Measurements from ENCODE around the gene DNAJB6.

Gene DNAJB6

GRCh38 chr7:157411580-157411979 lies 74.8 kb downstream of the DNAJB6 start:
- peak; percentile 41 for DNase-seq

GRCh38 chr7:157412021-157412443 lies 75.2 kb downstream of the DNAJB6 start:
- DNase-seq = peak; percentile 35

- no peak for DNase-seq
Measured at GRCh38 chr7:157412491-157413180, 75.8 kb downstream of the DNAJB6 start.

DNA sequence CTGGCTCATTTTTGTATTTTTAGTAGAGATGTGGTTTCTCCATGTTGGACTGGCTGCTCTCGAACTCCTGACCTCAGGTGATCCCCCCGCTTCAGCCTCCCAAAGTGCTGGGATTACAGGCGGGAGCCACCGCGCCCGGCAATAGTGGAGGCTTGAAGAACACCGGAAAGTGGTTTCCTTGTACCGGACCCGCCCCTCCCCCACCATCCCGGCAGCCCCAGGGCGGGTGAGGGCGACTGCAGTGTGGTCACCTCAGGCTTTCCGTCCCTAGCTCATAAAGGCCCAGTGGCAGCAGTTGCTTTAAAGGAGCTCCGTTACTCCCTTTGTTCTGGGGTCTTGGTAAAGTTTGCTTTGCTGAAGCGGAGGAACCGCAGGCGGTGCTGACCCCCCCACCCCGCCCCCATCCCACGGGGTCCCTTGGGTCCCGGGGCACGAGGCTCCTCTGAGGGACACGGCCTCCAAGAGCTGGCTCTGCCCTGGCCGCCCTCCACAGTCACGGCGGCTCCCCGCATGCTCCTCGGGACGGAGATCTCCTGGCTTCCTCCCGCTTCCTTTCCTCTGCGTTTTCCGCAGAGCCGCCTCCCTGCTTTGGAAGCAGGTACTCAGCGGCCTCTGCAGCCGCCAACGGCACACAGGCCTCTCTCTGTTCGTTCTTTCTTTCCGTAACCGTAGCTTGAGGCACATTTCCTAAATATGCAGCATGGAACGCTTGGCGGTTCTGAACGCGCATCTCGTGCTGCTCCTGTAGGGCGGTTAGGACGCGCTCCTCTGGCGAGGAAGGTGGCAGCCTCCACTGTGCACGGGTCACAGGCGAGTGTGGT lies 77.3 kb downstream of the DNAJB6 start:
- no peak for DNase-seq

DNA sequence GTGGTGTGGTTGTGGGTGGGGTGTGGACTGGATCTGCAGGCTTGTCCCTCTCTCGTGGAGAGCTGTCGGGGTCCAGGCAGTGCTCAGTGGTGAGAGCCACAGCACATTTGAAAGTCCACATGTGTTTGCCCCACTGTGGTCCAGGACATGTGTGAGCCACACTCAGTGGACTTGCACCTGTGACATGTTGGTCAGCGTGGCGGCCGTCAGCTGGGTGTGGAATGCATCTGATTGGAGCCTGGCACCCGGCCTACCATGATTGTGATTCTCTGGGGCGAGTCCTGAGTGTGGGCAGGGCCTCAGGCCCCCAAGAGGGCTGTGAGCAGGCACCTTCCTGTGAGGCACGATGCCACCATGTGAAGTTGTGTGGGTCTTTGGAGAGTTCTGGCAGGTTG lies 77.9 kb downstream of the DNAJB6 start:
- DNase-seq = no peak

DNA sequence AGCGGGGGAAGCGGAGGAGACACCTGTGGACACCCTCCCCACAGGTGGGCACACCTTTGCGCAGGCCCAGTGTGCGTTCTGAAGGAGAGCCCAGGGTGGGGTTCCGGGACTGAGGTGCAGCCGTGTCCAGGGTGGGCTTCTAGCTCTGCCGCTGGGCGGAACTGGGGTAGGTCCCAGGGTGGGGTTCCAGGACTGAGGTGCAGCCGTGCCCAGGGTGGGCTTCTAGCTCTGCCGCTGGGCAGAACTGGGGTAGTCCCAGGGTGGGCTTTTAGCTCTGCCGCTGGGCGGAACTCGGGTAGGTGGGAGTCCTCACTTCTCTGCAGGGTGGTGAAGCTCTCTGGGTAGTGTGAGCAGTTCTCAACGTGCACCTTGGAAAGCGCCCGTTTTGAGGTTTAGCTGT lies 78.7 kb downstream of the DNAJB6 start:
- no peak for DNase-seq

DNA sequence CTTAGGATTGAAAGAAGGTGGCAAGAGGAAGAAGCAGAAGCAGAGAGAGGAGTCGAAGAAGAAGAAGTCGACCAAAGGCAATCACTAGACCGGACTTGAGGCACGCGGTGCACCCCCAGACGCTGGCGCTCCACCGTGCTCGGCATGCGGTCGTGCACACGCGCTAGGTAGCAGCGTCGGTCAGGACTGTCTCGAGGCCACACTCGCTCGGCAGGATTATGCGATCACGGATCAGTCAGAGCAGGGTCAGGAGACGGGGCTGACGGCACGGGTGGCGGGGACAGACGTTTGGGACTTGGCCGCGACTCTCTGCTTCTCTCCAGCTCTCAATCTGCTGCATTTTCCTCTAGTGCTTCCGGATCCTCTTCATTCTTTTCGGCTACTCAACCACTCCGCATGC lies 79.2 kb downstream of the DNAJB6 start:
- no peak for DNase-seq

- no peak for DNase-seq
Measured at GRCh38 chr7:157418204-157419034, 81.6 kb downstream of the DNAJB6 start.

- no peak for DNase-seq
Measured at GRCh38 chr7:157419035-157419293, 82.2 kb downstream of the DNAJB6 start.

DNA sequence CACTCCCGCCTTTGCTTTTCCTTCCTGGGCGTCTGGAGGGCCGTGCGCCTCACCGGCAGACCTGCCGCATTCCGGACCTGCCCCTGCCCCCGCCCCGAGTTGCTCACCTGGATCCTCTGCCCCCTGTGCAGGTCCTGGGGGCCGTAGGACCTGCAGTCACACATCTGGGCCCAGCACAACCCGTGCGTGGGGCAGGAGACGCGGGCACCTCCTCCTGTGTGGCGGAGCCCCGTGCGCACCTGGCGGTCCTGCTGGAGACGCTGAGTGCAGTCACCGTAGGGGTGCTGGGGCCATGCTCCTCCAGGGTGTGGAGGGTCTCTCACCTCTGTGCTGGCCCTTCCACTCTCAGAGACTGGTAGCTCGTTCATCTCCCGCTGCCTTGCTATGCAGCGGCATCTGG lies 85.5 kb downstream of the DNAJB6 start:
- DNase-seq = no peak

DNA sequence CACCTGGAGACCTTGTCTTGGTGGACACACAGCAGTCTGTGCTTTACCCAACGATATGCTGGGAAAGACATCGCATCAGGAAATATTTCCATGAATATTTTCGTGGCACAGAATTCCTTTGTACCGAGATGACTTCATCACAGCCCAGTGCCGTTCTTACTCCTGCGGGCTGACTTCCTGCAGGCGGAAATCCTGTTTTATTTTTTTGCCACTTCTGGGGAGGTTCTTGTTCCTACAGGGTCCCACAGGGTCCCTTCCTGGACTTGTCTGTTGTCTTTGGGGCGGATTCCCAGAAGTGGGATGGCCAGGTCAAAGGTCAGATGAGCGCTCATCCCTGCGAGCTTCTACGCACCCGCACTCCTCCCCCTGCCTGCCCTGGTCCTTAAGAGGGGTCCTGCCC lies 86.5 kb downstream of the DNAJB6 start:
- no peak for DNase-seq

DNA sequence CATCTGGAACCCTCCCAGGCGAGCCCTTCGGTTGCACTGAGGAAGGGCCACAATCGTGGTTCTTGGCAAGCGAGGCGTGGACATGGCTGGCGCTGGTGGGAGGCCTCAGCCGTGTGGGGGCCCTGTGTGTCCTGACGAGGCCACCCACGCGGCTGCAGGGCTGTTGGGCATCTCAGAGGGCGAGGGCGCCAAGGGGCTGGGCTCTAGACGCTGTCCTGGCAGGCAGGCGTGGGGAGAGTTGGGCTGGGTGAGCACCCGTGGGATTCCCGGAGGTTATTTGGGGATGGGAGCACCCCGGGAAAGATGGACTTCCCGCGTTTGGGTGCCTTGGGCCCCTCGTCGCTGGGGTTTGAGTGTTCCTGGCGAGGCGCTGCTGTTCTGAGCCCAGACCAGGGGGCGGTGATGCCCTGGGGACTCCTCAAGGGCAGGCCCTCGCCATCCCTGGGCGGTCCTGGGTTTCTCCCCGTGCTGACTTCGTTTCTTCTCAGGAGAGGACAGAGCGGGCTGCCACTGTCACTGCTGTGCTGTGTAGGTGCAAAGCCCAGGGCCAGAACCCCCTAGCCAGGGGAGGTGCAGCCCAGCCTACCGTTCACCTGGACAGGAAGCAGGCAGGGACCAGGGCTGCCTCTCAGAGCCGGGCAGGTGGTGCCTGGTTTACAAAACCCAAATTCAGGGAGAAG lies 87.2 kb downstream of the DNAJB6 start:
- no peak for DNase-seq

GRCh38 chr7:157425137-157425731 lies 88.4 kb downstream of the DNAJB6 start:
- no peak for DNase-seq

GRCh38 chr7:157425761-157426160 lies 89.0 kb downstream of the DNAJB6 start:
- DNase-seq = no peak

- no peak for DNase-seq
Measured at GRCh38 chr7:157426463-157427301, 89.9 kb downstream of the DNAJB6 start.

DNA sequence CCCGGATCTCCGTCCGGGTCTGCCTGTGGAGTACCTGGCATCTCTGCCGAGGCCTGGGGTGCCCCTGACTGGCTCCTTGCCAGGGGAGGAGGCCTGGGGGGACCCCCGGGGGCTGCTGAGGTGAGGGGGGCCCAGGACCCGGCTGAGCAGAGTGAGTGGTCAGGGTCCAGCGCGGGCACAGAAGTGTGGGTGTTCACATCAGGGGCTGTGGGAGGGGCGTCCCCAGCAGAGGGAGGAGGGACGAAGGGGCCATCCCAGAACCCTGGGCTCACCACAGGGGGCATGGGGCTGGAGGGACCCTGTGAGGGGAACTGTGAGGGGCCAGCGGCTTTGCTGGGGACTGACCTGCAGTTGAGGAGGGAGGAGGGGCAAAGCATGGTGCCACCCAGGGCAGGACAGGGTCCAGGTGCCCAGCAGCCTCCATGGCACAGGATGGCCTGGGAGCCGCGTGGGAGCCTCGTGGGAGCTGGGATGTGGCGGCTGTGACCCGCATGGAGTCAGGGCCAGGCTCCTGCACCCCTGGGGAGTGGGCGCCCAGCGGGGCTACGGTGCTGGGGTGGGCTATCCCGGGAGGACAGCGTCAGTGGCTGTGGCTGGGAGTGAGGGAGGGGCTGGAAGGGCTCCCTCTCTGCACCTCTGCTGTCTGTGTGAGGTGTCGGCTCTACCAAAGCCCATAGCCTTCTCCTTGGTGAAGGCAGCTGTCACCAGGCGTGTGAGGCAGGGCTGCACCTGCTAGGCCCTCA lies 91.2 kb downstream of the DNAJB6 start:
- peak; percentile 13 for DNase-seq

GRCh38 chr7:157428554-157428945 lies 91.7 kb downstream of the DNAJB6 start:
- peak; percentile 8 for DNase-seq

DNA sequence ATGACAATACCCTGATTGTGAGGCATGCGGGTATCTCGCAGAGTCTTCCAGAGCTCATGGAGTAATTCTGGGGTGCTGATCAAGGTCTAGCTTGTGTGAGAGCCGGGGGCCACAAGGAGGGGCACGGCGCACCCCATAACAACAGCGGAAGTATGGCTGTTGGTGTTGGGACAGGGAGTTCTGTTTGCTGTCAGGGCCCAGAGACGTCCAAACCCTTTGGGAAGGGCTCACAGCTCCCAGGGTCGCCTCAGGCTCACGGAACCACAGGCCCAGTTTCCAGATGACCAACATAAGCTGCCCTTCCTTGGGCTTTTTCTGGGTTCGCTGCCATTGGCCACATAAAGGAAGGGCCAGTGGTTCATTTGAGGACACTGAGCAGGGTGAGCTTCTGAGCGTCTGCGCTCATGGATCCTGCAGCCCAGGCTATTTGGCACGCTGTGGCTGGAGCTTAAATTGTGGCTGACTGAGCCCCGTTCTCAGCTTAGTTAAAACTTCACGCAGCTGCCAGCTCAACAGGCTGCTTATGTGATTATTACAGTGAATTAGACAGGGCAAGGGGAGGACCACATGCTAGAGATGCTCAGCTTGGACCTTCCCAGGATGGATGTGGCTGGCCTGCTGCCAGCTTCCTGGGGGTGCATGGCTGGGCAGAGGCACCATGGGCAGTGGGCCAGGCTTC lies 92.3 kb downstream of the DNAJB6 start:
- DNase-seq = peak; percentile 12

DNA sequence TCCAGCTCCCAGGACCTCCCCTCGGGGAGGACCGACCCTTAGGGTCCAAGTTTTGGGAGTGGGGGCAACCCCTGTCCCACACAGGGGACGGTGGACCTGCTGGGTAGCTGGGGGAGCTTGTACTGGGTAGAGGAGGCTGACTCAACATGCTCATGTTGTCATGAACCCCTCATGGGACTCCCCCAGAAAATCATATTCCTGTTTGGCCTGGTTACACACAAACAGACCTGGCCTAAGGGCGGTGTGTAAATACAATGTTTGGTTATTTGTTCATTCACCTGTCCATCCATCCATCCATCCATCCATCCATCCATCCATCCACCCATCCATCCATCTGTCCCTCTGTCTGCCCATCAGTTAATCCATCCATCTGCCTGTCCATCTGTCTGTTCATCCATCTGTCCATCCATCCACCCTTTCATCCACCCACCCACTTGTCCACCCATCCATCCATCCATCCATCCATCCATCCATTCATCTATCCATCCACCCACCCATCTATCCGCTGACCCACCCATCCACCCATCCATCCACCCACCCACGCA lies 92.9 kb downstream of the DNAJB6 start:
- no peak for DNase-seq

DNA sequence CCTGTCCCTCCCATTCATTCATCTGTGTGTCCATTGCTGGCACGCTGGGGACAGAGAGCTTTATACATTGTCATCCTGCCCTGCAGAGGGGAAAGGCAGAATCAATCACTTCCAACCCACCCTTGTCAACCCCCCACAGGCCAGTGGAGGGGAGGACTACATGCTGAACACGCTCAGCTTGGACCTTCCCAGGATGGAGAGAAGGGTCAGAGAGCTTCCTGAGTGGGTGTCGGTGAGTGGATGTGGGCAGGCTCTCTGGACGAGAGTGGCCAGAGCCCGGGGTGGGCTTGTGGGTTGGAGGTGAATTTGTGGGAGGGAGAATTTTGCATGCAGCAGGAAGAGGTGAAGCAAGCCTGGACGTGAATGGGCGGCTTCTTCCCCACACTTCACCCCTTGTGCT lies 93.9 kb downstream of the DNAJB6 start:
- DNase-seq = no peak
